Stimulated activated CD8-positive, alpha-beta memory T cell treated with anti-CD3 and anti-CD28 coated beads, Interleukin-4, amount 100 ng/mL, for 48 hours (primary cell): ENCODE measurements around the gene MAGI1.
"Not testable (repeated sequence)": the region's sequence is repeated elsewhere in the genome, so short reads cannot be mapped to it uniquely, and the experiment has no call there.

Experiments
- DNase-seq: peaks from one replicate; pipeline ENCODE4 v3.0.0-alpha.2; 2020

MAGI1 gene

GRCh38 chr3:66037986-66038369, 740 bp downstream of the MAGI1 start:
- peak; percentile 38 for DNase-seq

- peak; percentile 35 for DNase-seq
Measured at GRCh38 chr3:66037330-66037985, 1.3 kb downstream of the MAGI1 start.

GRCh38 chr3:66036586-66037148, 2.1 kb downstream of the MAGI1 start:
- DNase-seq, result no peak

GRCh38 chr3:66035763-66036477, 2.8 kb downstream of the MAGI1 start:
- no peak for DNase-seq

GRCh38 chr3:66033241-66034138, 5.2 kb downstream of the MAGI1 start:
- no peak for DNase-seq

- no peak for DNase-seq
Measured at GRCh38 chr3:66031102-66031698, 7.5 kb downstream of the MAGI1 start.

- no peak for DNase-seq
Measured at GRCh38 chr3:66029443-66029842, 9.3 kb downstream of the MAGI1 start.

- DNase-seq, result no peak
Measured at GRCh38 chr3:66029014-66029413, 9.7 kb downstream of the MAGI1 start.

- no peak for DNase-seq
Measured at GRCh38 chr3:66028457-66028856, 10.3 kb downstream of the MAGI1 start.

- not testable (repeated sequence) for DNase-seq
Measured at GRCh38 chr3:66027099-66027498, 11.6 kb downstream of the MAGI1 start.

- DNase-seq, result no peak
Measured at GRCh38 chr3:66023738-66024385, 14.9 kb downstream of the MAGI1 start.

- DNase-seq, result no peak
Measured at GRCh38 chr3:66023229-66023628, 15.5 kb downstream of the MAGI1 start.

GRCh38 chr3:66021731-66022131, 17.0 kb downstream of the MAGI1 start:
- DNase-seq, result no peak

GRCh38 chr3:66019896-66020295, 18.8 kb downstream of the MAGI1 start:
- DNase-seq, result no peak

- DNase-seq, result no peak
Measured at GRCh38 chr3:66018057-66019033, 20.4 kb downstream of the MAGI1 start.

GRCh38 chr3:66017591-66017990, 21.1 kb downstream of the MAGI1 start:
- no peak for DNase-seq

GRCh38 chr3:66017084-66017483, 21.6 kb downstream of the MAGI1 start:
- no peak for DNase-seq

GRCh38 chr3:66015841-66016240, 22.9 kb downstream of the MAGI1 start:
- DNase-seq, result no peak

- DNase-seq, result no peak
Measured at GRCh38 chr3:66014651-66015050, 24.1 kb downstream of the MAGI1 start.

GRCh38 chr3:66014056-66014455, 24.7 kb downstream of the MAGI1 start:
- DNase-seq, result no peak

GRCh38 chr3:66012711-66013110, 26.0 kb downstream of the MAGI1 start:
- no peak for DNase-seq
